ENCODE results near the gene NIT1. TPM values are rescaled to one million over a fixed set of nuclear protein-coding genes. Genes with fewer than 3 reads are reported as not detected.
A peak's percentile ranks its signal among the peaks of the same experiment; 100 is the strongest.

The NIT1 gene
- total and polyA plus RNA-seq, 9 of the 15 experiments (the other 6 are each of a cell fraction or from before 2014, with no cell fraction given) = 18.4 to 76.0 (median 33.7) TPM

DNA sequence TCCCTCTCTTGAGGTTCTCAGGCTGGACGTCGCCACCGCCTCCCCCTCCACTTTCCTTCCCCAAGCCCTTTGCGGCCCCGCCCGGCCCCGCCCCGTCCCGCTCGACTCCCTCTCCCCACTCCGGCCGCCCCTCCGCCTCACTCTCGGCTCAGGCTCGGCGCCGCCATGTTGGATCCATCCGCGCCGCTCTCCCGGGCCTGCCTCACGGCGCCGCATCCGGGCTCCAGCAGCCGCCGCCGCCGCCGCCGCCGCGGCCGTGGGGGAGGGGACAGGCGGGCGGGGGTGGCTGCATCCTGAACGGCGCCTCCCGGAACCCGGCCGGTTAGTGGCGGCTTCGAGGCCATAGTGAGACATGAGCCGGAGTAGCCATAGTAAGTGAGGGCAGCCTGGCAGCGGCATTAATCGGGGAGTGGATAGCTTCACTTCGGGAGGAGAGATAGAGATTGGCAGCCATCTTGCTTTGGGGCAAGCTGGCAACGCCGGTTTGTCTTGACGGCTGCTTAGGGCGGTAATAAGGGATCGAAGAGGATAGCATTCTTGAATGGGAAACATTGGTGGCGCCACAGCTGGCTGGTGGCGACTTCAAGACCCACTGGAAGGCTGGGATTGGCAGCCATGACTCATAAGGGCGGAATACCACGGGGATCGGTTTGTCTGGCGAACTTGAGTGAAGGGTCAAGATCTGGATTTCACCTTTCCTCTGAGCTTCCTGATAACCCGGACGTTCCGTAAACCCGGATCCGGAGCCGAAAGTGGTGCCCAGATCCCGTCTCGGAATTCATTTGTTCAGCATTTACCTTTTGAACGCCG, 14.7 kb downstream of the NIT1 start, which contains the start of gene DEDD (continued):
- TF ChIP-seq MGA (IDR thresholded peaks at IDR 0.05) = no peak; the same call in 1 of the 2 replicates
- TF ChIP-seq KLF1 (tag; IDR thresholded peaks at IDR 0.05) = 0 out of 2 replicates have a peak, but pooled peaks have one; percentile 15
- no peak for TF ChIP-seq PHB2 (IDR thresholded peaks at IDR 0.05; ENCODE audit: low read depth)
- TF ChIP-seq RB1 (IDR thresholded peaks at IDR 0.05; ENCODE audit: low read depth) = peak; percentile 90
- TF ChIP-seq, protein P1, sequence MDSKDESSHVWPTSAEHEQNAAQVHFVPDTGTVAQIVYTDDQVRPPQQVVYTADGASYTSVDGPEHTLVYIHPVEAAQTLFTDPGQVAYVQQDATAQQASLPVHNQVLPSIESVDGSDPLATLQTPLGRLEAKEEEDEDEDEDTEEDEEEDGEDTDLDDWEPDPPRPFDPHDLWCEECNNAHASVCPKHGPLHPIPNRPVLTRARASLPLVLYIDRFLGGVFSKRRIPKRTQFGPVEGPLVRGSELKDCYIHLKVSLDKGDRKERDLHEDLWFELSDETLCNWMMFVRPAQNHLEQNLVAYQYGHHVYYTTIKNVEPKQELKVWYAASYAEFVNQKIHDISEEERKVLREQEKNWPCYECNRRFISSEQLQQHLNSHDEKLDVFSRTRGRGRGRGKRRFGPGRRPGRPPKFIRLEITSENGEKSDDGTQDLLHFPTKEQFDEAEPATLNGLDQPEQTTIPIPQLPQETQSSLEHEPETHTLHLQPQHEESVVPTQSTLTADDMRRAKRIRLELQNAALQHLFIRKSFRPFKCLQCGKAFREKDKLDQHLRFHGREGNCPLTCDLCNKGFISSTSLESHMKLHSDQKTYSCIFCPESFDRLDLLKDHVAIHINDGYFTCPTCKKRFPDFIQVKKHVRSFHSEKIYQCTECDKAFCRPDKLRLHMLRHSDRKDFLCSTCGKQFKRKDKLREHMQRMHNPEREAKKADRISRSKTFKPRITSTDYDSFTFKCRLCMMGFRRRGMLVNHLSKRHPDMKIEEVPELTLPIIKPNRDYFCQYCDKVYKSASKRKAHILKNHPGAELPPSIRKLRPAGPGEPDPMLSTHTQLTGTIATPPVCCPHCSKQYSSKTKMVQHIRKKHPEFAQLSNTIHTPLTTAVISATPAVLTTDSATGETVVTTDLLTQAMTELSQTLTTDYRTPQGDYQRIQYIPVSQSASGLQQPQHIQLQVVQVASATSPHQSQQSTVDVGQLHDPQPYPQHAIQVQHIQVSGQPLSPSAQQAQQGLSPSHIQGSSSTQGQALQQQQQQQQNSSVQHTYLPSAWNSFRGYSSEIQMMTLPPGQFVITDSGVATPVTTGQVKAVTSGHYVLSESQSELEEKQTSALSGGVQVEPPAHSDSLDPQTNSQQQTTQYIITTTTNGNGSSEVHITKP (IDR thresholded peaks at IDR 0.05; ENCODE audit: partially characterized antibody) = no peak
- 0 out of 2 replicates have a peak, but pooled peaks have one; percentile 23 for TF ChIP-seq HDAC2 (IDR thresholded peaks at IDR 0.05)
- TF ChIP-seq EZH2 (IDR thresholded peaks at IDR 0.05; ENCODE audit: borderline replicate concordance, low read depth, low read length) = no peak
- no peak for TF ChIP-seq SMAD2 (IDR thresholded peaks at IDR 0.05; ENCODE audit: low read depth, low read length)
- peak; percentile 59 for TF ChIP-seq EP400 (IDR thresholded peaks at IDR 0.05)
- no peak for TF ChIP-seq ZNF76 (CRISPR knock-in tag; IDR thresholded peaks at IDR 0.05; ENCODE audit: borderline replicate concordance)

All from K562 (cell line).